HFFc6 (cell line): ENCODE results near the gene SERP2. TPM values are rescaled to one million over a fixed set of nuclear protein-coding genes. Genes with fewer than 3 reads are reported as not detected.

Experiments used
- DNase-seq: peaks from one replicate; pipeline ENCODE4 v3.0.0-alpha.2; 2018
- H3K27ac Mint-ChIP-seq: 2 replicates; pipeline ENCODE4 v1.8.0; 2020; ENCODE audit warnings: mild to moderate bottlenecking, mixed read lengths
- H3K27me3 Mint-ChIP-seq: 2 replicates; pipeline ENCODE4 v1.8.0; 2021; ENCODE audit warnings: mild to moderate bottlenecking, moderate library complexity, mixed read lengths; ENCODE audit not compliant: insufficient read depth
- H3K36me3 Mint-ChIP-seq: 2 replicates; pipeline ENCODE4 v1.8.0; 2021; ENCODE audit warnings: low read depth, mixed read lengths
- H3K4me1 Mint-ChIP-seq: 2 replicates; pipeline ENCODE4 v1.8.0; 2020; ENCODE audit warnings: low read depth, mixed read lengths
- H3K4me3 Mint-ChIP-seq: 2 replicates; pipeline ENCODE4 v1.8.0; 2020; ENCODE audit warnings: mild to moderate bottlenecking, moderate library complexity, mixed read lengths
- H3K9me3 Mint-ChIP-seq: 2 replicates; pipeline ENCODE4 v1.8.0; 2020; ENCODE audit warnings: mild to moderate bottlenecking, mixed read lengths
- total RNA-seq, 6 experiments: library from RNA; stranded (reverse); fragmentation: NEBNext Ultra II Directional; extraction: Animal tissue kit (Norgen Biotek cat#: 25700); gene quantifications; 2 replicates in 1 of 6; 3 replicates in 5 of 6; pipeline ENCODE4 v1.2.3, GENCODE V29; 2021
- TF ChIP-seq, protein P1 (sequence below): fragments of 200-600 bp; sonication (generic); IDR thresholded peaks from 2 replicates; pipeline ENCODE4 v1.5.0; 2021; ENCODE audit warnings: antibody characterized with exemption, mild to moderate bottlenecking

Gene SERP2
- total RNA-seq, 6 experiments from 2014 or later = 1.4 to 2.5 (median 2.1) TPM

DNA sequence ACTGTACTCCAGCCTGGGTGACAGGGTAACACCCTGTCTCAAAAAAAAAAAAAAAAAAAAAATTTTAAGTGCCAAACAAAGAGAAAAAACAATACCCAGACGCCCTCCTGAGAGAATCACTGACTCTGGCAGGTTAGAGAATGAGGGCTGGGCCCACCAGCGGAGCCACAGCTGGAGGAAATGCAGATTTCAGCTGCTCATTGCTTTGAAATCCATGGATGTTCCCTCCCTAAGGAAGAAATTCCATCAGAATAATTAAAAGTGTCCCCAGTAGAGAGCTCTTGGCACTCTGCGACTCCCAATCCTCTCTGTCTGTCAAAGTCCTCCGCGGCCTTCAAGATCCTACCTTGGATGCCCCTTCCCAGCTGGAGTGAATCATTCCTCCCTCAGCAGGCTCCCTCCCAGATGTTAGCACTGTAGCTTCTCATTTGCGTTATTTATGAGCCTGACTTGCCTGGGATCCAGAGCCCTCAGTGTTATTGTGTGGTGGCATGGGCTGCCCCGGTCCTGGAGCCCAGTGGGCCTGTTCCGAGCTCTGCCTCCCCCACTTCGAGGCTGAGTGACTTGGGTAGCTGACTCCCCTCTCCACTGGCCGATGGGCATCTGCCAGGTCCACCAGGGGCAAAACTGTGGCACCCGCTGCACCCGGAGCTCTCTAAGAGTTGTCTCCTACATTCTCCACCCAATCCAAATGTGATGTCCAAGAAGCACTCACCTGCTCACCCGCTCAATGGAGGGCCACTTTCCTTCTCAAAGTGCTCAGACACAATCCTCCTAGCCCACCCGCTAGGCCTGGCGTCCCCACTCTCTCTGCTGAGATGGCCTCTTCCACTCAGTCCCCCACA lies 47.0 kb downstream of the SERP2 start:
- Mint-ChIP-seq H3K27me3 (peaks cover 39% of the 10 kb centered on the region), H3K36me3 (no peaks in the 10 kb centered on the region), H3K27ac (no peak overlapping the region), H3K9me3 (no peaks in the 10 kb centered on the region), H3K4me3 (no peak overlapping the region), H3K4me1 (no peaks in the 10 kb centered on the region)
- DNase-seq = no peak
- TF ChIP-seq, protein P1, sequence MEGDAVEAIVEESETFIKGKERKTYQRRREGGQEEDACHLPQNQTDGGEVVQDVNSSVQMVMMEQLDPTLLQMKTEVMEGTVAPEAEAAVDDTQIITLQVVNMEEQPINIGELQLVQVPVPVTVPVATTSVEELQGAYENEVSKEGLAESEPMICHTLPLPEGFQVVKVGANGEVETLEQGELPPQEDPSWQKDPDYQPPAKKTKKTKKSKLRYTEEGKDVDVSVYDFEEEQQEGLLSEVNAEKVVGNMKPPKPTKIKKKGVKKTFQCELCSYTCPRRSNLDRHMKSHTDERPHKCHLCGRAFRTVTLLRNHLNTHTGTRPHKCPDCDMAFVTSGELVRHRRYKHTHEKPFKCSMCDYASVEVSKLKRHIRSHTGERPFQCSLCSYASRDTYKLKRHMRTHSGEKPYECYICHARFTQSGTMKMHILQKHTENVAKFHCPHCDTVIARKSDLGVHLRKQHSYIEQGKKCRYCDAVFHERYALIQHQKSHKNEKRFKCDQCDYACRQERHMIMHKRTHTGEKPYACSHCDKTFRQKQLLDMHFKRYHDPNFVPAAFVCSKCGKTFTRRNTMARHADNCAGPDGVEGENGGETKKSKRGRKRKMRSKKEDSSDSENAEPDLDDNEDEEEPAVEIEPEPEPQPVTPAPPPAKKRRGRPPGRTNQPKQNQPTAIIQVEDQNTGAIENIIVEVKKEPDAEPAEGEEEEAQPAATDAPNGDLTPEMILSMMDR = no peak

DNA sequence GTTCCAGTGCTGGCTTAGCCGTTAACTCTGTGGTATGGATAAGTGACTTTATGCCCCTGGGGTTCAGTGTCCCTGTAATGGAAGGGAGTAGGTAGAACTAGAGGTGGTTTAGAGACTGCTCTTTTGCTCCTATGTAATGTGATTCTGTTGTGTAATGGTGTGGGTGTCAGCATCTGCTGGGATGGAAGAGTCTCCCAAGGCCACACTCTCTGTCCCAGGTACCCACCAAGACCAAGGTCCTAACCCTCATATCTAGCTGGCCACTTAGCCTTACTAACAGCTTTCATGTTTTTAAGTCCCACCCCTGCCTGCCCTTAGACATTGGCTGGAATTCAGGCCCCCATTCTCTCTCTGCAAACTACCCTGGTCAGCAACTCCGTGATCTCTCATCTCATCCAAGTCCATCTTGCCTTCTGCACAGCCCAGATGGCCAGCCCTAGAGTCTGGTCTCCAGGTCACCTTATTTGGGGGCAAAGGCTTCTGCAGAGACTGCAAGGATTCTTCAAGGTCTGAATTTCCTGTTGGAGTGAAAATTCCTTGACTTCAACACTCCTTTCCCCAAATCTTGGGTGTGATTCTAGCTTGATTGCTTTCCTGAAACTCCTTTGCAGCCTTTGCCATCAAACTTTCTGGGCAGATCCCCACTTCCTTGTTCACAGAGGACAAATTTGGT lies 48.4 kb downstream of the SERP2 start:
- no peaks in the 10 kb centered on the region for H3K4me1 Mint-ChIP-seq

DNA sequence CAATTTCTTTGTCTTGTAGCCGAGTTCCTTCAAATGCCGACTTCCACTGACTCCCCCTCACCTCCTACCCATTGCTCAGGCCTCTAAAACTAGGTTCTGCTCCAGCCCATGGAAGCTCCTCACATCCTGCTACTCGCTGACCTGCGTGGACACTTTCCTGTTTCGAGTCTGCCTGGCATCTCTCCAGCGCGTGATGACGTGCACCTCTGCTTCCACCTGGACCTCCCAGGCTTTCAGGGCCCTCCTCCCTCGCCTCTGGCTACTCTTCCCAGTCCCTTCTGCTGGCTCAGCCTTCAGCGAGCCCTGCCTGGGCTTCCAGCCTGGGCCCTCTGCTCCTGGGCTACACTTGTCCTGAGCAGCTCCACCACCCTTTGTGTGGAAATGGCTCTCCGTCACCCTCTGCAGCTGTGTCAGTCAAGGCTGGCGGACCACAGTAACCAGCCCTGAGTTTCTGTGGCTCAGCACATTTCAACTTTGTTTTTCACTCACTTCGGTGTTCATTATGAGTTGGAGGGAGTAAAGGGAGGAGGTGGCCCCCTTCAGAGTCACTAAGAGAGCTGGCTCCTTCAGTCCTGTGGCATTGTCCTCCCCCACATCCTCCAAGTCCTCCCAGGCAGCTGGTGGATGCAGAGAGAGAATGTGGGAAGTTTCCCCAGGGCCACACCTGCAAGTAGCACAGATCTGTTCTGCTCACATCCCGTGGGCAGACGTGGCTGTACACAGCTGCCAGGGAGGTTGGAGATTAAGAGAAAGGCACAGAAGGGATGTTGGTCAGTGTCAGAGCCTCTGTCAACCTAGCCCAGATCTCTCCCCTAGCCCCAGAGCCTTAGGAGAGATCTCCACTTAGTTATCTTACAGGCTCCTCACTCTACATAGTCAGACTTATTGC lies 49.4 kb downstream of the SERP2 start:
- TF ChIP-seq, protein P1 = no peak
- no peak for DNase-seq
- H3K36me3 Mint-ChIP-seq = peaks cover 2% of the 10 kb centered on the region; the same call in 1 of the 2 replicates
- H3K4me3 Mint-ChIP-seq = no peak overlapping the region
- H3K27ac Mint-ChIP-seq = no peak overlapping the region
- H3K4me1 Mint-ChIP-seq = no peaks in the 10 kb centered on the region
- no peaks in the 10 kb centered on the region for H3K9me3 Mint-ChIP-seq
- peaks cover 31% of the 10 kb centered on the region for H3K27me3 Mint-ChIP-seq

More for the DNA sequence above, 48.4 kb downstream of the SERP2 start:
- TF ChIP-seq, protein P1 = no peak
- Mint-ChIP-seq H3K27ac (no peak overlapping the region), H3K27me3 (peaks cover 35% of the 10 kb centered on the region), H3K9me3 (no peaks in the 10 kb centered on the region), H3K36me3 (no peaks in the 10 kb centered on the region), H3K4me3 (no peak overlapping the region)
- DNase-seq = no peak

DNA sequence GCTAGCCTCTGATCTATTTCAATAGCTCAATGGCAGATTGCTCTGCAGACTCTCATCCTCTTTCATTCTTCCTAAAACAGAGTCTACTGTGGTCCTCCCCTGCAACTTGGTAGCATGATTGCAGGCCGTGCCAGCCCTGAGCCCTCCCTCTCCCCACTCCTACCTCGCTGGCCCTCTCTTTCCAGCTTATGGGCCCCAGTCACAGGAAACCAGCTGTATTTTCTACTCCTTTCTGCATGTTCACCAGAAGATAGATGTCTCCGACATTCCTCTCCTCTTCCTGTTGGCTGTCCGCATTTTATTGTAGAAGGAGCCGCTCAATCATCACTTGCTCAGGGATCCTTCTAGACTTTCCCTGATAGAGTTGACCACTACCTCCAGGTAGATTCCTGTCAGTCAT lies 50.2 kb downstream of the SERP2 start:
- TF ChIP-seq, protein P1 = no peak
- H3K27ac Mint-ChIP-seq = no peak overlapping the region
- peaks cover 35% of the 10 kb centered on the region for H3K27me3 Mint-ChIP-seq
- DNase-seq = no peak
- H3K9me3 Mint-ChIP-seq = no peaks in the 10 kb centered on the region
- no peak overlapping the region for H3K4me3 Mint-ChIP-seq
- H3K4me1 Mint-ChIP-seq = no peaks in the 10 kb centered on the region
- peaks cover 5% of the 10 kb centered on the region; the same call in 1 of the 2 replicates for H3K36me3 Mint-ChIP-seq
